ENCODE measurements around the gene HDDC2.

The HDDC2 gene

GRCh38 chr6:125269328-125269985 is 32.3 kb downstream of the HDDC2 start:
- DNase-seq (ENCODE audit: low spot score), result no peak

- DNase-seq (ENCODE audit: low spot score), result no peak
These were observed 33.0 kb downstream of the HDDC2 start for GRCh38 chr6:125268765-125269164.

- DNase-seq (ENCODE audit: low spot score), result no peak
These were observed 33.8 kb downstream of the HDDC2 start for GRCh38 chr6:125267806-125268523.

- DNase-seq (ENCODE audit: low spot score), result no peak
These were observed 37.3 kb downstream of the HDDC2 start for GRCh38 chr6:125264476-125264875.

- DNase-seq (ENCODE audit: low spot score), result no peak
These were observed 39.5 kb downstream of the HDDC2 start for GRCh38 chr6:125262016-125263013.

- DNase-seq (ENCODE audit: low spot score), result no peak
These were observed 42.4 kb downstream of the HDDC2 start for GRCh38 chr6:125259354-125259736.

GRCh38 chr6:125258651-125259353 is 43.0 kb downstream of the HDDC2 start:
- DNase-seq (ENCODE audit: low spot score), result no peak

GRCh38 chr6:125257351-125257750 is 44.4 kb downstream of the HDDC2 start:
- DNase-seq (ENCODE audit: low spot score), result no peak

- no peak for DNase-seq (ENCODE audit: low spot score)
These were observed 46.6 kb downstream of the HDDC2 start for GRCh38 chr6:125255201-125255600.

GRCh38 chr6:125254321-125254720 is 47.4 kb downstream of the HDDC2 start:
- no peak for DNase-seq (ENCODE audit: low spot score)

- DNase-seq (ENCODE audit: low spot score), result no peak
These were observed 47.9 kb downstream of the HDDC2 start for GRCh38 chr6:125253881-125254280.

- DNase-seq (ENCODE audit: low spot score), result no peak
These were observed 48.9 kb downstream of the HDDC2 start for GRCh38 chr6:125252891-125253290.

- no peak for DNase-seq (ENCODE audit: low spot score)
These were observed 50.1 kb downstream of the HDDC2 start for GRCh38 chr6:125251516-125252220.

GRCh38 chr6:125250511-125250910 is 51.3 kb downstream of the HDDC2 start:
- no peak for DNase-seq (ENCODE audit: low spot score)

GRCh38 chr6:125248136-125248535 is 53.6 kb downstream of the HDDC2 start:
- no peak for DNase-seq (ENCODE audit: low spot score)

- DNase-seq (ENCODE audit: low spot score), result no peak
These were observed 55.2 kb downstream of the HDDC2 start for GRCh38 chr6:125246566-125246965.

- DNase-seq (ENCODE audit: low spot score), result no peak
These were observed 56.1 kb downstream of the HDDC2 start for GRCh38 chr6:125245523-125246264.

- DNase-seq (ENCODE audit: low spot score), result no peak
These were observed 56.7 kb downstream of the HDDC2 start for GRCh38 chr6:125245109-125245508.

GRCh38 chr6:125237764-125238163 is 64.0 kb downstream of the HDDC2 start:
- DNase-seq (ENCODE audit: low spot score), result no peak

- DNase-seq (ENCODE audit: low spot score), result no peak
These were observed 65.0 kb downstream of the HDDC2 start for GRCh38 chr6:125236536-125237327.
